NCI-H748 treated with DMSO at 0.1 percent for 48 hours (cell line): ENCODE data around the gene KIRREL3.
A peak's percentile ranks its signal among the peaks of the same experiment; 100 is the strongest.

ENCODE experiments used
- DNase-seq: peaks from one replicate; lab custom pipeline; 2025; lab: John Stamatoyannopoulos, UW

KIRREL3 gene

DNA sequence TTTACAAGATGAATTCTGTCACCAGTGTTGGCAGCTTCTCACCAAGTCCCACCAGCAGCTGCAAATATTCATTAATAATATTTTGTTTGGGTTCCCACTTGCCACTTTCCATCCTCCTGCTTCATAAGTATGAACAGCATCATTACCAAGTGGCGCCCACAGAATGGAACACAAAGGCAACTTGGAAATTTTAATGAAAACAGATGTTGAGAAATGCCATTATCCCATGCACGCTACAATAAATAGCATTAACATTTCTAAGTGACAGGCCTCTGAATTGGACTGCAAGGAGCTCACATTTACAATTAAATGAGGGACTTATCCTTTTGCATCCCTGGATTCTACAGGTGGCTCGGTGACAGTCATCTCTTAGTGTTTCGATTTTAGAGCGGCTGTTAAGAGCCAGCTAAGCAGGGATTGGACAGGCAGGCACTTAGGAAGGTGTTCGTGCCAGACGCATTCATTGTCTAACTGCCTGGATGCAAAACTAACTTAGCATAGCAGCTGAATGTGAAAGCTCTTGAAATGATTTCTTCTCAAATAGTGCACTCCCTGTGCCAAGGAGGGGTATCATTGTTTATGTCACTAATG lies 170.3 kb downstream of the KIRREL3 start:
- peak; percentile 56 for DNase-seq

DNA sequence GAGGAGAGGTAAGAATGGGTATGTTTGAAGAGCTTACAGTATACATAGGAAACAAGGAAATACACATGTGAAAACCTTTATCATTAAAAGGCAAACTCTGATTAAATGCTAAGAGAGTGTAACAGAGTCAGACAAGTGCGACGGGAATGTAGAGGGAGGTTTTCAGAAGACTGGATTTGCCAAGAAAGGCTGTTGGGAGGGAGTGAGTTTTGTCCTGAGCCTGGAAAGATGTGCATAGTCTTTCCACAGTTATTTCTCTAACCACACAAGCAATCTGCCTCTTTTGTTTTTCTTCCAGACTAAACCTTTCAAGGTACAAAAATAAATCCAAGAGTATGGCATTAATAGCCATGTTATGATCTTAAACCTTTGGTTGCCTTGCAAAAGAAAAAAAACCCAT lies 170.9 kb downstream of the KIRREL3 start:
- DNase-seq, result no peak

DNA sequence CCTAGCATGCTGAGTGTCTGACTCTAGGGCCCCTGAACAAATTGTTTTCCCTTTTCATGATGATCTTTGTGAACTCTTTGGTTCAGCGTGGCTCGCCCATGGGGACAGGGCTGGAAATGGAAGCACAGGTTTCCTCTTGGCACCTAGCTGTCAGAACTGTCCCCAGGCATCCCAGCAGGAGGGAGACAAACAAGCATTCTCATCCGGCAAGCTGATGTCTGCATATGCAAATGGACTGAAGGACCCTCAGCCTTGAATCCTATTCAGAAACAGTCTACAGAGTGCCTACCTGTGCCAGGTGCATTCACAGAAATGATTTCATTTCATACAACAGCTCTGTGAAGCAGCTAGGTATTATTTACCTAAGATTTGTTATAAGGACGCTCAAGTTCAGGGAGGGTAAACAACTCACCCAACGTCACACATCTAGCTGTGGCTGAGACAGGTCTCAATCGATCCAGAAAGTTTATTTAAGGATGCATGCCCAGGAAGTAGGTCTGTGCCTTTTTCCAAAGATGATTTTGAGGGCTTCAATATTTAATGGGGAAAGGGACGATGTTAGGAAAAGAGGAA lies 176.4 kb downstream of the KIRREL3 start:
- DNase-seq, result no peak

- no peak for DNase-seq
These were observed 177.3 kb downstream of the KIRREL3 start for GRCh38 chr11:126823274-126823673.

DNA sequence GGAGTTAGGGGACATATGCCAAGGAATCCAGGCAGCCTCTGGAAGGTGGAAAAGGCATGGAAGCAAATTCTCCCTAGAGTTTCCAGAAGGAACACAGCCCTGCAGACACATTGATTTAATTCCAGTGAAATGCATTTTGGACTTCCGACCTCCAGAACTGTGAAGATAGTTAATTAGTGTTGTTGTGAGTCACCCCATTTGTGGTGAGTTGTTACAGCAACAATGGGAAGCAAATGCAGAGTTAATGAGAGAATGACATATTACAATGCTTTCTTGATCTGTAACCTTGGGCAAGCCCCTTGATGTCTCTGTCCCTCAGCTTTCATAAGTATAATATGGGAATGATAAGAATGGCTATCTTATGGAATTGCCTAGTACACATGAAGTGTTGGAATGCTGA lies 178.7 kb downstream of the KIRREL3 start:
- DNase-seq, result no peak

DNA sequence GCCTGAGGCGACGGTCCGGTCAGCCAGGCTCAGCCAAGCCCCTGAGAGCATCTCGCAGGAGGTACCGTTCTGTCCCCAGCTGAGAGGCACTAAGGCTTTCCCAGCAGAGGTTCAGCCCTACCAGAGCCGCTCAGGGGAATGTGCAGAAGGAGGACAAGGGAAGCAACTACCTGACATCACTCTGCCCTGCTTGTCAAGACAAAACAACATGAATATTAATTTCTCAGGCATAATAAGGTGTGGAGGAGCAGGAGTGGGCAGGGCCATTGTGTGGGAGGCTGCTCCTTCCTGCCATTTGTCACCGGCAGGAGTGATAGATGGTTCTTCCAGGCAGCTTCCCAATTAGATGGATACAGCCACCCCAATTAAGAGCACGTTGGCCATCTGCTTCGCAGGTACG lies 181.4 kb downstream of the KIRREL3 start:
- DNase-seq, result no peak

- DNase-seq, result no peak
These were observed 182.8 kb downstream of the KIRREL3 start for GRCh38 chr11:126817523-126818450.

DNA sequence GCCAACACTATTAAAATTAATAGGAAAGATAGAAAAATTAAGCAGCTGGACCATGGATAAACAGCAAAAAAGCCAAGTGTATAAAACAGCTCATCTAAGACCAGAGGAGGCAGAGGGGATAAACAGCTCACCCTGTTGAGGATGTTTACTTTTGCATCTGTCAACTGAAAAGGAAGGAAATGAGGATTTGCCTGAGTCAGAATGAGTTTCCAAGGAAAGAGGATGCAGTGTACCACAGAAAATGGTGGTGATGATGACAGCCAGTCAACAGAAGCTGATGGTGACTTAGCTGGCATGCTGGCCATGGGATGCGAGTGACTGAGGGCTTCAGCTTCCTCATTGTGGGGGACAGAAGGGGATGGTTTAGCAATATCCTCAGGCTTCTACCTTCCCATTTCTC lies 183.5 kb downstream of the KIRREL3 start:
- DNase-seq, result no peak

GRCh38 chr11:126816645-126817044 lies 183.9 kb downstream of the KIRREL3 start:
- DNase-seq, result peak; percentile 5

GRCh38 chr11:126815111-126815510 lies 185.5 kb downstream of the KIRREL3 start:
- no peak for DNase-seq

DNA sequence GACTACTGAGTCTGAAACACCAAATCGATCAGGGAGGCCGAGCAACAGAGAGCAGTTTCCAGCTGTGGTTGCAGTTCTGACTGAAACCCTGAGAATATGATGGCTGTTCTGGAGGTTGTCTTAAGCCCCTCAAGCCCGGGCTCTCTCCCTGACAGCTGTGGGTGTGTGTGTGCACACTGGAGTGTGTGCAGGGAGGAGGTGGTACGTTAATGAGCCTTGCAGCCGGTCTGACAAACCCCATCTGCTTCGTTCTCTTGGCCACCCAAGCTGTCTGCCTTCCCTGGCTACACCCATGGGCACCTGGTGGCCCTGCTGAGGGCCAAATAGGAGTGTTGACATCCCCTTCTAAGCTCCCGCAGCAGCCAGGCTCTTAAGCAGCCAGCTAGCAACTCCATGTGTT lies 189.8 kb downstream of the KIRREL3 start:
- DNase-seq, result no peak

DNA sequence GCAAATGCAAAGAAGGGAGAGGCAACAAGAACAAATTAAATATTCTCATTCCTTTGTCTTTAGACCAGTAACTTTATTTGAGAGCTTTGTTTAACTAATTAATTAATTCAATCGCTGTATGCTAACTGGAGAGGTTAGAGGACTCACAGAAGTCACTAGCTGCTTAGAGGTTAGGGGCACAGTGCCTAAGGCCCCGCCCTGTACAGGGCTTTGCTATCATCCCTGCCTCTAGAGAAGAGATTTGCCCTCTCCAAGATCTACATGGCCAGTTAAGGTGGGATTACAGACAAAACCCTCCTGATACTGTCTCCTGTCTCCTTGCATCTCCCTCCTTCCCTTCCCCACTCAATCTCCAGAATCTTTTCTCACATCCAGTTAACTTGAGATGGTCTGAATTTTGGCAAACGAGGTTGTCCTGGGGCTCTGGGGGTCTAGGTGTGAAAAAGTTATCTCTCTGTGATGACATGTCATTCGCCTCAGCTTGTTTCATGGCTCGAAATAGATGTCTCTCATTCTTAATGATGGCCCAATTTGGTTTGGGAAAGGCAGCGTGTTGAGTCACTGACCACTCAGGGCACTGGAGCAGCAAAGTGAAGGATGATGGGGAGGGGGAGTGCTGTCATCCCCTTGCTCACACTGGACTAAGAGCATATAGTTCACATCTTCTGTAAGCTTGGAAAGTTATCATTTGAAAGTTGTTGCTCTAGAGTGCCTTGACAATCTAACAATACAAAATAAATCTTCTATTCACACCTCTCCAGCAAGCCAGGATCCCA lies 190.9 kb downstream of the KIRREL3 start:
- DNase-seq, result no peak

DNA sequence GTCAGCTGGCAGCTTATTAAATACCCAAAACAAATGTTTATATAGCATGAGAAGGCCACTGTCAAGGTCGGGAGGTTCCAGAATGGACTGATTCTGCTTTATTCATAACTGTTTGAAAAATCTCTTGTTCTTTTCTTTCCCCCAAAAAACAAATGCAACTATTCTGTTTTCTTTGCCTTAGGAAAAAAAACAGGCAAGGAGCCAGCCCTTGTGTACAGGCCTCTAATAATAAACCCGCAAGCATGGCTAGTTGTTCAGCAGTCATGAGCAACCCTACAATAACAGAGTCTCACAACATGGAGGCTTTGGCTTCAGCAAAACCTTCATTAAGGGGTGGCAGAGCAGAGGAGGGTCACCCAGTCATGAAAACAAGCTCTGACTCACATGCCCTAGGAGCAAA lies 191.7 kb downstream of the KIRREL3 start:
- no peak for DNase-seq

- DNase-seq, result no peak
These were observed 192.3 kb downstream of the KIRREL3 start for GRCh38 chr11:126808296-126808695.

DNA sequence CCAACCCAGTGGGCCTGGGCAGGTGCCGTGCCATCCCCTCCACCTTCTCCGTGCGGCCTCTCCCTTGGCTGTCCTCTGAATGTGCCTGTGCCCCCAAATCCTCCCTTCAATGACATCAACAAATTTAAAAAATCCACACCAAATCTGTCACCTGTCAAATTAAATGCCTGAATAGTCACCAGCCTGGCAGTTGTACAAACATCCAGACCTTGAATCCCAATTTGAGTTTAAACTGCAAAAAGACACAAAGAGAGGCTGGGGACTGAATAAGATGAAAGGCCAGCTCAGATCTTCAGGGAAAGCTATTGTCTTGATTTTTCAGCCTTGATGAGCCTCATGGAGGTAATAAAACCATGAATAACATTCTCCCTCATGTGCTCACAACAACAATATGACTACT lies 194.7 kb downstream of the KIRREL3 start:
- no peak for DNase-seq

DNA sequence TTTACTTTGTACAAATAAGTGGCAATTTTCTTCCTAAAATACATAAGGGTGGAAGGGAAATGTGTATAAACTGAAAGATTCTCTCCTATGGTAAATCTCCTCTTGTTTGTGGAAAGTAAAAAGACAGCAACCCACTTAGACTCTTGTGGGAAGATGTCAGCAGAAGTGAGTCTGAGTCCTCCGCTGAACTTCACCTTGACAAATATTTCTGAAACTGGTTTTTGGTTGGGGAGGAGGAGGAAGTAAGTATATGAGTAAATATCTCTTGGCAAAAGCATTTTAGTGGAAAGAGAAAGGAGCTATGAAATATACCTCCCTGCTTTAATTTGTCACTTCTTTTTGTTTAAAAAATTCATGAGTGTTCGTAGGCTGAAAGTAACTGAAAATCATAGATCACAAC lies 196.2 kb downstream of the KIRREL3 start:
- DNase-seq, result no peak

DNA sequence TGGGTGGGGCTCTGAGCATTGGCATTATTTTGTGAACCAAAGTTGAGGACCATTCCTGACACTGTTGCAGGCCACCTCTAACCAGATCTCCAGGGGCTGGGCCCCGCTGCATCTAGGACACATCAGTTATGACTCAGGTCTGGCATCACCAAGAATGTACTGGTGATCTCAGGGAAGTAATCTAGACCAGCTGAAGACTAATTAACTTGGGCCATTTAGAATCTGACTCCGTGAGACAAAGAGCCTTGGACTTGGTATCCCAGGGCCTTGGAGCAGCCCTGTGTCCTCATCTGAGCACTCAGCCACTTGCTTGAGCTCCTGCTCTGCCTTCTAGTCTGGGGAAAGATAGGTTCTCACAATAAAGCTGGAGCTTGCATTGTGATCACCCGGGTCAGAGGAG lies 200.6 kb downstream of the KIRREL3 start:
- no peak for DNase-seq

GRCh38 chr11:126797457-126798169 lies 203.0 kb downstream of the KIRREL3 start:
- DNase-seq, result no peak

GRCh38 chr11:126793596-126793995 lies 207.0 kb downstream of the KIRREL3 start:
- DNase-seq, result no peak

DNA sequence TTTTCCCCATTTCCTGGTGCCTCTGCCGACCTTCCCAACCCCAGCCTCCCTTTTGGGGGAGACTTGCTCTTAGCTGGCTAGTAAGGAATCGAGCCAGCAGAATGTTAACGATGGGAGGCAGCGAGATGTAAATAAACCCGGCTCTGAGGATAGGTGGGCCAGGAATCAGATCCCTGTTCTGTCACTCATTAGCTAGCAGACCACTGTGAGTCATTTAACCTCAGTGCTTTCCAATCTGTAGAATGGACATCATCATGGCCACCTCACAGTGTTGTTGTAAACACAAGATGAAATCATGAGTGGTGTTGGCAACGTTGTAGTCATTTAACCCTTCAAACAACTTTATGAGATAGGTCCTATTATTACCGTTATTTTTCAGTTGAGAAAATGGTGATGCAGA lies 208.6 kb downstream of the KIRREL3 start:
- no peak for DNase-seq

GRCh38 chr11:126791446-126791845 lies 209.1 kb downstream of the KIRREL3 start:
- DNase-seq, result no peak

- DNase-seq, result no peak
These were observed 210.0 kb downstream of the KIRREL3 start for GRCh38 chr11:126790550-126791081.
